Activated T-cell treated with anti-CD3 and anti-CD28 coated beads, Interleukin-2, amount 50 U/mL, for 4 hours (primary cell): ENCODE results near the gene GTF2F2. TPM values are rescaled to one million over a fixed set of nuclear protein-coding genes. Genes with fewer than 3 reads are reported as not detected.
A peak's percentile ranks its signal among the peaks of the same experiment; 100 is the strongest.

Experiments used
- ATAC-seq, 2 donors: fragments of 200-7000 bp; cut with Tn5 transposase; one replicate each; pipeline ENCODE4 v1.10.0; 2021
- DNase-seq: peaks from one replicate; pipeline ENCODE4 v3.0.0-alpha.2; 2020
- H3K27me3 Mint-ChIP-seq: one replicate; pipeline ENCODE4 v1.8.0; 2021; ENCODE audit warnings: low read depth, mixed read lengths
- H3K36me3 Mint-ChIP-seq: one replicate; pipeline ENCODE4 v1.8.0; 2022; ENCODE audit warnings: mixed read lengths; ENCODE audit not compliant: insufficient read depth
- H3K4me1 Mint-ChIP-seq: one replicate; pipeline ENCODE4 v1.8.0; 2021; ENCODE audit warnings: low read depth, mixed read lengths
- H3K4me3 Mint-ChIP-seq: one replicate; pipeline ENCODE4 v1.8.0; 2021; ENCODE audit warnings: mild to moderate bottlenecking, moderate library complexity, mixed read lengths
- H3K9me3 Mint-ChIP-seq: one replicate; pipeline ENCODE4 v1.8.0; 2021; ENCODE audit warnings: mixed read lengths
- total RNA-seq, 3 donors: library from RNA; stranded (reverse); gene quantifications; one replicate each; pipeline ENCODE4 v1.2.1, GENCODE V29; 2021

GTF2F2 gene
- total RNA-seq, 3 donors from 2014 or later, result 34.5 to 35.9 (median 35.5) TPM

GRCh38 chr13:45255247-45255987 is 135.1 kb downstream of the GTF2F2 start:
- Mint-ChIP-seq H3K9me3 (no peaks in the 10 kb centered on the region), H3K36me3 (peaks cover 17% of the 10 kb centered on the region), H3K27me3 (no peaks in the 10 kb centered on the region), H3K4me3 (no peak overlapping the region), H3K4me1 (peaks cover 21% of the 10 kb centered on the region)
- DNase-seq, result no peak
- no peak for ATAC-seq

GRCh38 chr13:45256254-45256653 is 135.9 kb downstream of the GTF2F2 start:
- no peaks in the 10 kb centered on the region for H3K27me3 Mint-ChIP-seq
- no peak overlapping the region for H3K4me3 Mint-ChIP-seq
- H3K9me3 Mint-ChIP-seq, result no peaks in the 10 kb centered on the region
- peaks cover 21% of the 10 kb centered on the region for H3K4me1 Mint-ChIP-seq
- H3K36me3 Mint-ChIP-seq, result peaks cover 16% of the 10 kb centered on the region
- ATAC-seq, result no peak
- DNase-seq, result no peak

DNA sequence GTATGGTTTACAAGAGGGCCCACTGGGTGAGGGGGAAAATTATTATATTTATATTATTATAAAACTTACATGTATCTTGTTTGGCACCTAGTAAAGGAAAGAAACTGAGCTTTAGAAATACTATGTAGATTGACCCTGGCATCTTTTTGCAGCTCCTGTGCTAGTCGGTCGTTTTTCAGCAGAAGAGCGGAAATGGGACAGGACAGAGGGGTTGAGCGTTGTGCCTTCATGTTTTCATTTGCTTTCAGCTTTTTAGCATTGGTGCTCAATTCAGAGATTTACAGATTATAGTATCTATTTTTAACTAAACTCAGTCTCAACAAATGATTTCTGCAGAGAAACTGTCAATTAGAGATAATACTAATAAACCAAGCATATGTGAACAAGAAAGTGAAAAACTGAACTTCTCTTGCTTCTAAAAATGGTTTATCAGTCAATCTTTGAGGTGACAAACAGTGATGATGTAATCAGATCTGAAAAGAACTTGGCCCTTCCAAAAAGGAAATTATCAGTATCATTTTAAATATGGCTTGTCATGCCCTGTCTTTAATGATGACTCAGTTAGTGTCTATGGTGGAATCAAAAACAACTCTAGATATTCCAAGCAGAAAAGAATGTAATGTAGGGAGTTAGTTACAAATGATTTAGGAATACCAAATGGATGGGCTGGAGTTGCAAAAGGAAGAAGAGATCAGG is 137.5 kb downstream of the GTF2F2 start:
- Mint-ChIP-seq H3K4me1 (peaks cover 21% of the 10 kb centered on the region), H3K4me3 (no peak overlapping the region), H3K9me3 (no peaks in the 10 kb centered on the region), H3K36me3 (peaks cover 14% of the 10 kb centered on the region), H3K27me3 (no peaks in the 10 kb centered on the region)
- DNase-seq (no peak), ATAC-seq (no peak)

- DNase-seq, result no peak
- Mint-ChIP-seq H3K9me3 (no peaks in the 10 kb centered on the region), H3K4me1 (peaks cover 21% of the 10 kb centered on the region), H3K36me3 (peaks cover 12% of the 10 kb centered on the region), H3K27me3 (no peaks in the 10 kb centered on the region), H3K4me3 (no peak overlapping the region)
- no peak for ATAC-seq
Measured at GRCh38 chr13:45258334-45258675, 138.0 kb downstream of the GTF2F2 start.

DNA sequence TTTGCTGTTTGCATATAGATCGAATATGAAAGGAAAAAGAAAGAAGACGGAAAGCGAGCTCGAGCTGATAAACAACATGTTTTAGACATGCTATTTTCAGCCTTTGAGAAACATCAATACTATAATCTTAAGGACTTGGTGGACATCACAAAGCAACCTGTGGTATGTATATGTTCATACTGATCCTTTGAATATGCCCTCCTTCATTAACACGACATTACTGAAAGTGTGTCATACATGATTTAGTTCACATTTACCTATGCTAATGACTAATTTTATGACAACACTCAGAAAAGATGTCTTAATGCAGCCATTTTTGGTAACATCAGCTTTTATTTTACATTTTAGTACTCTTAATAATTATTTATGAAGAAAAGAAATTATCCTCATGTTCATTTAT is 146.9 kb downstream of the GTF2F2 start:
- no peak for DNase-seq
- Mint-ChIP-seq H3K27me3 (no peaks in the 10 kb centered on the region), H3K4me3 (no peak overlapping the region), H3K9me3 (no peaks in the 10 kb centered on the region), H3K36me3 (peaks cover 9% of the 10 kb centered on the region), H3K4me1 (no peaks in the 10 kb centered on the region)
- no peak for ATAC-seq

GRCh38 chr13:45269204-45269603 is 148.9 kb downstream of the GTF2F2 start:
- DNase-seq (no peak), ATAC-seq (no peak)
- Mint-ChIP-seq H3K27me3 (no peaks in the 10 kb centered on the region), H3K36me3 (peaks cover 10% of the 10 kb centered on the region), H3K4me3 (no peak overlapping the region), H3K4me1 (no peaks in the 10 kb centered on the region), H3K9me3 (no peaks in the 10 kb centered on the region)

DNA sequence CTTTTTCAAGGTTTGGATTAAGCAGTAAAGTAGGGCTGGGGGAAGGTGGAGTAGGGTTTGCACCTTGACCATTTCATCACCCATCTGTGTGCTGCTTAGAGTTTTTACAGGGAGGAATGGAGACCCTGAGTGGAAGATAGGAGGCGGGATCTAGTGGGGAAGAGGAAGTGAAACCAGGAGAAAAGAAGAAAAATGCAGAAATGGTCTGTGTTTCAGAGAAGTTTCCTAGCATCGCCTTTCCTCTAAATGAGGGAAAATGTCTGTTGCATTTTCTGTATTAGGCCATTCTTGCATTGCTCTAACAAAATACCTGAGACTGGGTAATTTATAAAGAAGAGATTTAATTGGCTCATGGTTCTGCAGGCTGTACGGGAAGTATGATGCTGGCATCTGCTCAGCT is 156.6 kb downstream of the GTF2F2 start:
- Mint-ChIP-seq H3K4me1 (peaks cover 4% of the 10 kb centered on the region), H3K36me3 (peaks cover 21% of the 10 kb centered on the region), H3K27me3 (no peaks in the 10 kb centered on the region), H3K4me3 (no peak overlapping the region), H3K9me3 (no peaks in the 10 kb centered on the region)
- ATAC-seq (no peak), DNase-seq (no peak)

DNA sequence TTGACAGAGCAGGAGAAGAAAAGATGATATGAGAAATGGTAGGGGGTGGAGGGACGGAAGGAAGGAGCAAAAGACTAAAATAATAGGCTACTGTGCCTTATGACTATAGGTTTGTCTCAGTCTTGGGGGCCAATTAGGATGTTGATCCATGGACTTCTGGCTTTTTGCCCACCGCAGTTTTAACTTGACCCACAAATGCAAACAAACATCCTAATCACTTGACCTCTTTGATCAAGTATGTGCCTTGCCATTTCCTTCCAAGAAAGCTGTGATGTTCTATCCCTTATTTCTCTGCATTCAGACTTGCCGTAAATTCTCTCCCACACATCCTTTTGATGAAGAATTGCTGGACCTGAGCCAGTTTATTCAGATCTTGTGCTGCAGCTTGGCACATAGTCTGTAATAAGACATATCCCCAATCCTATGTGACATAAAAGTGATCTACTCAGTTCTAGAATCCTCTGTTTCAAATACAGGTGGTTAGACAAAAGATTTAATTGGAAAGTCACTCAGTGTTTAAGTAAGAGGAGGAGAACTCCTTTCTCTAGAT is 157.9 kb downstream of the GTF2F2 start:
- ATAC-seq, result no peak
- Mint-ChIP-seq H3K36me3 (peaks cover 26% of the 10 kb centered on the region), H3K9me3 (no peaks in the 10 kb centered on the region), H3K4me3 (no peak overlapping the region), H3K27me3 (no peaks in the 10 kb centered on the region), H3K4me1 (peaks cover 4% of the 10 kb centered on the region)
- DNase-seq, result no peak

DNA sequence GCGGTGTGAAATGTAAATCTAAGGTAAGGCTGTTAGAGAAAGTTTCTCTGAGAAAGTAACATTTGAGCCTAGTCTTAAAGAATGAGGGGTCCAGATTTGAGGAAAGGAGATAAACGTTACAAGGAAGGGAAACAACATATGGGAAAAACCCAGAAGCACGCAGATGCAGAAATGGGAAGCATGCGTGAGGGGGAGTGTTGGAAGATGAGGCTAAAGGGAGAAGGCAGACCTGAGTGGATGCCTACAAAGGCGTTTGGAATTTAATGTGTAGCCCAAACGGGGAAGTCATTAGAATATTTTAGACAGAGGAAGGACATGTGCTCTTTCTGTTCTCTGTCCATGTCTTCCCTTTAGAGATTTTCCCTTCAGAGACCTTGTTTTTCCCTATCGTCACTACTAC is 159.7 kb downstream of the GTF2F2 start:
- DNase-seq (no peak), ATAC-seq (no peak)
- Mint-ChIP-seq H3K36me3 (peaks cover 28% of the 10 kb centered on the region), H3K27me3 (no peaks in the 10 kb centered on the region), H3K4me1 (peaks cover 4% of the 10 kb centered on the region), H3K4me3 (no peak overlapping the region), H3K9me3 (no peaks in the 10 kb centered on the region)

DNA sequence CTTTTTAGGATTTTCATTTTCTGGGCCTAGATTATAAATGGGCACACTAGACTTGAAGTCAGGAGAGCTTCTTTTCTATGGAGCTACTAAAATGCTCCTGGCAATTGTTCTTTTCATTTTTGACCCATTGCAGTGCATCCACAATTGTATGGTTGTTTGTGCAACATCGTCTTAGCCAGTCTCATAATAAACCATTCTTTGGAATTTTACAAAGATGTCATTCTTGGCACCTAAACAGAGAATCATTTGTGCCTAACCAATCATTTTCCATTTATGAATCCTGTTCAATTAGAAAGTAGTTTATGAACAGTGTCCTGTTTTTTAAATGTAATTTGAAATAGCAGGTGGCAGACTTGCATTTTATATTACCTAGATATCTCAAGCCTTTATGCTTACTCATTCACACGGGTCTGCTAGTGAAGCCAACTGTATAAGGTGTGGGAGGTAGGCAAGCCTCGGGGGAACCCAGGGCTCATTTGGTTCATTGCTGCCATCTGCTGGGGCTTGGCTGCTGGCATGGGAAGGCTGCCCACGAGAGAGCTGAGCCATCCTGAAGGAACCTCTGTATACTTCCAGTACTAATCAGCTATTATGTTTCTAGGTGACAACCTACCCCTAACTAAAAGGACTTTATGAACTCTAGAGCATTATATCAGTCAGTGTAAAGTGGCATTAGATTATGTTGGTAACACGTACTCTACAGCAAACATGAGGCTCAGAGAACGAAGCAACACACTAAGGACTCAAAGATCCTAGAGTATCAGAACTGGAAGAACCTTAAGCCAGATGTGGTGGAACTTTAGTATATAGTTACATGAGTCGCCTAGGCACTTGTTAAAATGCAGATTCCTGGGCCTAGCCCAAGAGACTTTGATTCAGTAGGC is 160.7 kb downstream of the GTF2F2 start:
- H3K9me3 Mint-ChIP-seq, result no peaks in the 10 kb centered on the region
- H3K36me3 Mint-ChIP-seq, result peaks cover 29% of the 10 kb centered on the region
- no peak overlapping the region for H3K4me3 Mint-ChIP-seq
- ATAC-seq, result peak; percentile 91 to 99
- DNase-seq, result peak; percentile 38
- H3K4me1 Mint-ChIP-seq, result peaks cover 4% of the 10 kb centered on the region
- no peaks in the 10 kb centered on the region for H3K27me3 Mint-ChIP-seq

DNA sequence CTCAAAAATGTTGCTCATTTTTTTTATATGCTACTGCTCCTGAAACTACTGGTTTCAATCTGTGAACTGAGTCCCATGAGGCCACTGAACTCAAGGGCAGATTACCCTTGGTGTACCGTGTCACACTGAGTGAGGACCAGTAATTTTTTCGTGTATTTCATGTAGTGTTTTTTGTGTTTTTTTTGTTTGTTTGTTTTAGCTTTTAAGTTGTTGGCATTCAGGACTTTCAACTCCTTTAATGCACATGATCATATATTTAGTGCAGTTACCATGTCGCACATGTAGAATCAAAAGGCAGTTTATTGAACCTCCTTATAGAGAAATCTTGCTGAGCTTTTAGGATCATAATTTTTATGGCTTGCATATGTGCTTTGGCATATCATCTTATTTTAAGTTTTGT is 162.7 kb downstream of the GTF2F2 start:
- no peak overlapping the region for H3K4me3 Mint-ChIP-seq
- no peak for ATAC-seq
- H3K4me1 Mint-ChIP-seq, result peaks cover 4% of the 10 kb centered on the region
- no peaks in the 10 kb centered on the region for H3K9me3 Mint-ChIP-seq
- DNase-seq, result no peak
- no peaks in the 10 kb centered on the region for H3K27me3 Mint-ChIP-seq
- peaks cover 22% of the 10 kb centered on the region for H3K36me3 Mint-ChIP-seq

DNA sequence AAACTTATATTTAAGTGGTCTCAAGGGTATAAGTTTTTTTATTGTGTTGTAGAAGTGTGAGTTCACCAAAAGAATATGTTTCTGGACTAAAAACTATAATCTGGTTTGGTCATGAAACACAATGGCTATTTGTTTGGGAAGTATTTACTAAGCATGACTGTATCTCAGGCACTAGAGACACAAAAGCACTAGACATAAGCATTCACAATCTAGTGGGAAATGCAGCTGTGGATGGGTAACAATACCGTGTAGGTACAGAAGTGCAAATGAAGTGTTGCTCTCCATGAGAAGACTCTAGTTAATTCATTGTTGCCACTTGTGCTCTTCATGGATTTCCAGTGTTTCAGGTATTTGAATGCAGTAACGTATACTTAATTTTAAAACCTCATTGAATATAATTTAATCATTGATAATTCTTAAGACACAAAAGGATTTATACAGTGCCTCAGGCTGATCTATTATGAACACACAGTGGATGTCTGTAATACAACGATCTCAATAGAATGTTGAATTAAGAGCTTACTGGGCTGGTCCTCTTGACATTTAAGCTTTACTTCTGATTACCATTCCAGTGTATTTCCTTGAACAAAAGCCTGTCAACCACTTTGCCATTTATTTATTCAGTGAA is 169.7 kb downstream of the GTF2F2 start:
- H3K9me3 Mint-ChIP-seq, result no peaks in the 10 kb centered on the region
- no peak overlapping the region for H3K4me3 Mint-ChIP-seq
- H3K36me3 Mint-ChIP-seq, result peaks cover 11% of the 10 kb centered on the region
- H3K27me3 Mint-ChIP-seq, result no peaks in the 10 kb centered on the region
- H3K4me1 Mint-ChIP-seq, result peaks cover 3% of the 10 kb centered on the region
- DNase-seq, result no peak
- ATAC-seq, result no peak

- H3K27me3 Mint-ChIP-seq, result no peaks in the 10 kb centered on the region
- ATAC-seq, result no peak
Measured at GRCh38 chr13:45292176-45292575, 171.9 kb downstream of the GTF2F2 start.

GRCh38 chr13:45295536-45295935 is 175.2 kb downstream of the GTF2F2 start:
- ATAC-seq, result no peak
- Mint-ChIP-seq H3K27me3 (no peaks in the 10 kb centered on the region), H3K36me3 (peaks cover 8% of the 10 kb centered on the region), H3K9me3 (no peaks in the 10 kb centered on the region), H3K4me3 (no peak overlapping the region), H3K4me1 (peaks cover 45% of the 10 kb centered on the region)
- DNase-seq, result no peak

More at GRCh38 chr13:45292176-45292575, 171.9 kb downstream of the GTF2F2 start:
- Mint-ChIP-seq H3K4me3 (no peak overlapping the region), H3K9me3 (no peaks in the 10 kb centered on the region), H3K4me1 (peaks cover 23% of the 10 kb centered on the region), H3K36me3 (peaks cover 12% of the 10 kb centered on the region)
- no peak for DNase-seq
